Activated naive CD4-positive, alpha-beta T cell treated with anti-CD3 and anti-CD28 coated beads for 36 hours (primary cell): ENCODE measurements around the gene NR4A1. TPM values are rescaled to one million over a fixed set of nuclear protein-coding genes. Genes with fewer than 3 reads are reported as not detected.

Experiments used
- CTCF ChIA-PET: fragments of 350-600 bp; sonication (Branson Sonifier 250); formaldehyde crosslinking; loops from one replicate; lab custom pipeline; 2021; ENCODE audit warnings: antibody characterized with exemption; lab: Charles Lee
- DNase-seq: peaks from one replicate; pipeline ENCODE4 v3.0.0-alpha.2; 2020
- H3K27ac Mint-ChIP-seq: one replicate; pipeline ENCODE4 v1.8.0; 2021; ENCODE audit warnings: mild to moderate bottlenecking, mixed read lengths
- H3K27me3 Mint-ChIP-seq: one replicate; pipeline ENCODE4 v1.8.0; 2021; ENCODE audit warnings: low read depth, mixed read lengths
- H3K36me3 Mint-ChIP-seq: one replicate; pipeline ENCODE4 v1.8.0; 2021; ENCODE audit warnings: low read depth, mixed read lengths
- H3K4me1 Mint-ChIP-seq: one replicate; pipeline ENCODE4 v1.8.0; 2021; ENCODE audit warnings: low read depth, mixed read lengths
- H3K4me3 Mint-ChIP-seq: one replicate; pipeline ENCODE4 v1.8.0; 2021; ENCODE audit warnings: mild to moderate bottlenecking, moderate library complexity, mixed read lengths
- H3K9me3 Mint-ChIP-seq: one replicate; pipeline ENCODE4 v1.8.0; 2021; ENCODE audit warnings: mixed read lengths
- intact Hi-C: fragments of 100-400 bp; cut with micrococcal nuclease; formaldehyde crosslinking; loops from one replicate; pipeline ENCODE4 v1.15.1; 2023
- total RNA-seq, 2 experiments: library from RNA; stranded (reverse); gene quantifications; one replicate each; pipeline ENCODE4 v1.2.3, GENCODE V29; 2021

The NR4A1 gene
- total RNA-seq: 10 to 100 TPM; 64.2 to 64.8 TPM

DNA sequence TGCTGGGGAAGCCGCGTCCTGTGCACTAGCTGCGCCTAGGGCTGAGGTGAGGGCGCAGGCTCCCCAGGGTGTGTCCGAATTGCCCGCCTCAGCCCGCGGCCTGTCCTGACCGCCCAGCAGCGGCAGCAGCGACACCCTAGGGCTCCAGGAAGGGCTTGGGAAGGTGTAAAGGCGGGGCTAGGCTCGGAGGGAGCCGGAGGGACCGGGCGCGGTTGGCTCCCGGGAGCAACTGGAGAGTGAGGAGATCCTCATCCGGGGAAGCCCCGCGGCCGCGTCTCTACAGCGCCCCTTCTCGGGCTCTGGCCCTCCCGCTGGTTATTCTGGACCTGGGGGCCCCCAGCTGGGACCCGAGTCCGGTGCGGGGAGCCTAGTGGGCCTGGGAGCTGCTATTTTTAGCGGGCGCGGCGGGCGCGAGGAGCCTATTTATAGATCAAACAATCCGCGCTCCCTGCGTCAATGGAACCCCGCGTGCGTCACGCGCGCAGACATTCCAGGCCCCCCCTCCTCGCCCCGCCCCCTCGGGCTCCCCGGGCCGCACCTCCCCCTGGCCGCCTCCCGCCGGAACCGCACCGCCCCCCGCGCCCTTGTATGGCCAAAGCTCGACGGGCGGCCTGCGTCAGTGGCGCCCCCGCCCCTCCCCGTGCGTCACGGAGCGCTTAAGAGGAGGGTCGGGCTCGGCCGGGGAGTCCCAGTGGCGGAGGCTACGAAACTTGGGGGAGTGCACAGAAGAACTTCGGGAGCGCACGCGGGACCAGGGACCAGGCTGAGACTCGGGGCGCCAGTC, at the start of gene NR4A1:
Gene NR4A1, plus strand, starts transcription at position 685 of the 784 bp plus-strand sequence. CDS start 2,887 bp downstream, outside the sequence.
- DNase-seq: peak; percentile 99
- Mint-ChIP-seq H3K27ac (peak within 1 kb of the TSS; percentile 84), H3K36me3 (peaks cover 16% of the 10 kb centered on the region), H3K4me3 (peak within 1 kb of the TSS; percentile 98), H3K27me3 (no peaks in the 10 kb centered on the region), H3K4me1 (peaks cover 44% of the 10 kb centered on the region), H3K9me3 (no peaks in the 10 kb centered on the region)
- CTCF ChIA-PET: interaction anchor here (0.6 to 3.6 kb wide), 9 partner anchors 12 to 829 kb away, joined by 3 to 47 read pairs (median 6); partner anchors contain the start of gene ATG101
- intact Hi-C loops: loop anchor here (1.0 to 2.0 kb wide), 7 partner anchors 14 to 80 kb away; partner anchors contain the start of genes ATG101 and TAMALIN

DNA sequence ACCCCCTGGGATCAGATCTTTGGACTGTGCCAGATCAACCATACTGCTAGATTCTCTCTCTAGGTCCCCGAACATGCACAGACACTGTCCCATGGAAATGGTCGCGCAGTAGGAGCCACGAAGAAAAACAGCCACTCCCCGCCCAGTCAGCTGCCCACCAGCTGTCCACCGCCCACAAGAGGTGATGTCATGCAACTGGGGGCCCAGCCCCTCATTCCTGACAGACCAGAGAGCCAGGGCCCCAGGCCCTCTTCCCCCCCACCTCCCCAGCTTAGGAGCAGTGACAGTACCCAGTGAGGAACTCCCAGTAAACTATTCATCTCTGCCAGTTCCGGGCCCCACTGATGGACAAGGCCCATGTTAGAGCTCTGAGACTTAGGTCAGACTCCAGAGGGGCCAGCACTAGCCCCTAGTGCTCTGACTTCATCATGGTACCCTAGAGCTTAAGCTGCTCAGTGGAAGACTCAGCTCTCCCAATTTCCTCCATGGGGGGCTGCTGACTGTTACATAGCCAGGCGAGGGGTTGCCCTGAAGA, 48.2 kb upstream of the NR4A1 start:
- Mint-ChIP-seq H3K4me3 (no peak overlapping the region), H3K27ac (no peak overlapping the region), H3K36me3 (peaks cover under 1% of the 10 kb centered on the region), H3K27me3 (peaks cover 3% of the 10 kb centered on the region), H3K4me1 (peaks cover 13% of the 10 kb centered on the region), H3K9me3 (no peaks in the 10 kb centered on the region)
- CTCF ChIA-PET: interaction anchor here (0.6 to 11.9 kb wide), 12 partner anchors 10 to 1719 kb away, joined by 3 to 319 read pairs (median 4); no protein-coding TSS in a partner anchor
- intact Hi-C loops: no loop called here
- no peak for DNase-seq

DNA sequence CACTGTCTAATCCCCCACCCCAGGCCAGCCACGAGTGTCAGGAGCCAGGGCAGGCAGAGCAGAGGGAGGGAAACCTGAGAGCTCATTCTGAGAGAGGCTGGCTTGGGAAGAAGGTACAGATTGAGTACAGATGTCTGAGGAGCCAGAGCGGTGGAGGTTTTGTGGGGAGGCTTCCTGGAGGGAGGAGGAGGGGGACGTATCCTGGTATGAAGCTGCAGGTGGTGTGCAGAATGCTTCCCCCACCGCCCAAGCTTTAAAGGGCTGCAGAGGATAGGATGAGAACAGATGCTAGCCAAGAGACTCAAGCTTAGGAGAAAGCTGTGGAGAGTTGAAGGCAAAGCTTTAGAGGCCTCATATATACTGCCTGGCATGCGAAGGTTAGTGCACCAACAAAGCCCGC, 47.7 kb upstream of the NR4A1 start:
- peaks cover 18% of the 10 kb centered on the region for H3K4me1 Mint-ChIP-seq
- no peak overlapping the region for H3K27ac Mint-ChIP-seq
- no peak for DNase-seq
- peaks cover 3% of the 10 kb centered on the region for H3K27me3 Mint-ChIP-seq
- H3K9me3 Mint-ChIP-seq: no peaks in the 10 kb centered on the region
- H3K4me3 Mint-ChIP-seq: no peak overlapping the region
- CTCF ChIA-PET: interaction anchor here (0.6 to 11.9 kb wide), 16 partner anchors 11 to 1720 kb away, joined by 3 to 319 read pairs (median 3); no protein-coding TSS in a partner anchor
- no peaks in the 10 kb centered on the region for H3K36me3 Mint-ChIP-seq
- intact Hi-C loops: no loop called here

DNA sequence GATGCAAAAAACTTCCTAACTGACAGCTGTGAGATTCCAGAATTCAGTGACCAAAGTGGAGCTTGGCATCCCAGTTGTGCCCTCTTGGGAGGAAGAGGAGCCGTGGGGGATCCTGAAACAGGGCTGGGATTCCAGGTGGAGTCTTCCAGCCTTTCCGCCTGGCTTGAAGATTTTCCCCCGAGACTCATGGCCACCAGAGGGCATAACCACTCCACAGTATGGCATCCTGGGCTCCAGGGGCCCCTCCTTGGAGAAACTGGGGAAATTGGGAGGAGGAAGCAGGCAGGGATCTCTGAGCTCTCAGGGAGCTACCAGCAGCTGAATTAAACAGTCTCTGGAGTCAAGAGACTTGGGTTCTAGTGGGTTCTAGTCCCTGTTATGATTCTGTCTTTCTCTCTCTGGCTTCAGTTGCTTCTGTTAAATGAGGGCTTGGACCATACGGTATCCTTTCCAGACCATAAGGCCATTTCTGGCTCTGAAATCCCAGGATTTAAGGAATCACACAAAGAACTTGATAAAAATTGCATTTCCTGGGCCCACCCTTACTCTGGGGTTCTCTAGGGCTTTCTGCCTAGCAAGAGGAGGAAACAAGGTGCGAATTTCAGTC, 47.1 kb upstream of the NR4A1 start:
- H3K27me3 Mint-ChIP-seq: peaks cover 3% of the 10 kb centered on the region
- H3K9me3 Mint-ChIP-seq: no peaks in the 10 kb centered on the region
- no peak overlapping the region for H3K4me3 Mint-ChIP-seq
- H3K27ac Mint-ChIP-seq: no peak overlapping the region
- peak; percentile 43 for DNase-seq
- H3K4me1 Mint-ChIP-seq: peaks cover 20% of the 10 kb centered on the region
- no peaks in the 10 kb centered on the region for H3K36me3 Mint-ChIP-seq
- intact Hi-C loops: no loop called here
- CTCF ChIA-PET: interaction anchor here (0.6 to 11.9 kb wide), 17 partner anchors 11 to 118 kb away, joined by 3 to 319 read pairs (median 3); no protein-coding TSS in a partner anchor

DNA sequence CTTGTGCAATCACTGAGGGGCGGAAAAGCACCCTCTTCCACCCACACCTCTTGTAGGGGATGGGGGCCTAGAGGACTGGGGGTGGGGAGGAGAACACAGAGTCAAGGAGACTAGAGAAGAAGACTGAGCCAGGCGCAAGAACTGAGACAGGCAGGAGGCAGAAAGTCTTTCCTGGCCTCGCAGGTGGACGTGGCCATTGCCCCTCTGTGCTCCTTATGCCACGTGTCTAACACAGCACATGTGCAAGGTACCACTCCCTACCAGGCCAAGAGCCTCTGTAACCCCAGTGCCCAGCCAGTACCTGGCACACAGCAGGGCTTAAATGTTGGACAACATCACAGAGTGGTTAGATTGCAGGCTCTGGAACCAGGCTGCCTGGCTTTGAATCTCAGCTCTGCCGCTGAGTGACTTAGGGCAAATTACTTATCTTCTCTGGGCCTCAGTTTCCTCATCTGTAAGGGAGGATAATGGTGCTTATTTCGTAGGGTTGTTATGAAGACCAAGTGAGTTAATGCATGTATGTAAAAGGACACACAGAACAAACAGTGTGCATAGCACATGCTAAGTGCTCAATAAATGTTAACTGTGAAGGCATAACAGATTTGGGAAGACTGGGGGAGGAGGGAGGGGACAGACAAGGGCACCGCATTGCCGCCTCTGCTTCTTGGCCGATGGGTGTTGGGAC, 45.9 kb upstream of the NR4A1 start:
- Mint-ChIP-seq H3K27ac (no peak overlapping the region), H3K27me3 (peaks cover 3% of the 10 kb centered on the region), H3K4me3 (peak overlapping the region; percentile 78), H3K4me1 (peaks cover 17% of the 10 kb centered on the region), H3K9me3 (no peaks in the 10 kb centered on the region), H3K36me3 (no peaks in the 10 kb centered on the region)
- intact Hi-C loops: no loop called here
- DNase-seq: no peak
- CTCF ChIA-PET: interaction anchor here (0.8 to 11.9 kb wide), 7 partner anchors 10 to 273 kb away, joined by 3 to 319 read pairs (median 3); no protein-coding TSS in a partner anchor

DNA sequence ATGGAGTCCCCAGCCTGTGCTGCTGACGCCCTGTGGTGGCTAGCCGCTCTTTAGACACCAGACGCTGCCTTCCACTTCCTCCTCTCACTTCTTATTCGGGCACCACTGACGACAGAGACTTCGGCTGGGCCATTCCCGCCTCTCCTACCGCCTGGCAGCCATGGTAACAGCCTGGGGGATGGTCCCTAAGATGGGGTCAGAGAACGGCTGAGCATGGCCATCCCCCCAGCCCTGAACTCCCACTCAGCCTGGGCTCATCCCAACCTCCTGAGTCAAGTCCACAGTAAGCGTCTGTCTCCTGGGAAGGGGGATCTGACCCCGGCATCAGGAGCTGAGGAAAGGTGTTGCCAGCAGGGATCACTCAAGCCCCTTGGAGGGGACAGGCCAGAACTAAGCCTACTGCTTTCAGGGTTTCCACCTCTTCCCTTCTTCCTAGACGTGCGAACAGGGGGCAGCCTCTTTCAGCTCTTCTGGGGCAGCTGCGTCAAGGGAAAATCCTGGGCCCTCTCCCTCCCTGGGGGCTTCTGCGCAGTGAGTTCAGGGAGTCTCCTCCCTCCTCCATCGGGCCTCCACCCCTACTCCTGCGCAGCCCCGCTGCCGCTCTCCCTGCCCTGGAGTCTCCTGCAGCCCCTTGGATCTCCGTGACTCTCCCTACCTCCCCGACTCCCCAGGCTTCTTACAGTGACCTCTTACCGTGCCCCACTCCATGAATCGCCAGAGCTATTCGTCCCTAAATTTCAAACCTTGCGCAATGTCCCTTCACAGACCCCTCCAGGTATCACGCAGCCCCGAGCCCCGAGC, 45.1 kb upstream of the NR4A1 start:
- CTCF ChIA-PET: interaction anchor here (0.8 to 11.9 kb wide), 6 partner anchors 11 to 273 kb away, joined by 3 to 319 read pairs (median 6); no protein-coding TSS in a partner anchor
- Mint-ChIP-seq H3K4me3 (peak overlapping the region; percentile 78), H3K9me3 (no peaks in the 10 kb centered on the region), H3K27me3 (peaks cover 3% of the 10 kb centered on the region), H3K27ac (no peak overlapping the region), H3K4me1 (peaks cover 17% of the 10 kb centered on the region), H3K36me3 (peaks cover 6% of the 10 kb centered on the region)
- DNase-seq: no peak
- intact Hi-C loops: loop anchor here (1.0 to 2.0 kb wide), 3 partner anchors 13 to 45 kb away; partner anchors contain the start of gene NR4A1

DNA sequence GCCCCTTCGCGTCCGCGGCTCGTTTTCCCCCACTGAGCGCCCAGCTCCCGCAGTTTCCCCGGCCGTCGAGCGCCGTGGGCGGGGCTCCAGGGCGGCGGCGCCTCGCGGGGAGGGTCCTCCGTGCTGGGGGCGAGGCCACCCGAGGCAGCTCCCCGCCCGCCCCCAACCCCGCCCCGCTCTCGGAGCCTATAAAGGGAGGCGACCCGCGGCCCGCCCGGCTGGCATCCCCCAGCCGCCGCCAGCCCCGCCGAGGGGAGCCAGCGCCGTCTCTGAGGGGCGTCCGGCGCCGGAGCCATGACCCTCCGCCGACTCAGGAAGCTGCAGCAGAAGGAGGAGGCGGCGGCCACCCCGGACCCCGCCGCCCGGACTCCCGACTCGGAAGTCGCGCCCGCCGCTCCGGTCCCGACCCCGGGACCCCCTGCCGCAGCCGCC, 44.5 kb upstream of the NR4A1 start, which contains the start of gene TAMALIN:
Gene TAMALIN, plus strand, starts transcription at position 221 of the 432 bp plus-strand sequence. Its CDS starts 74 bp downstream, at position 295.
- peaks cover 3% of the 10 kb centered on the region for H3K27me3 Mint-ChIP-seq
- peak within 1 kb of the TSS; percentile 88 for H3K4me3 Mint-ChIP-seq
- H3K27ac Mint-ChIP-seq: peak within 1 kb of the TSS; percentile 69
- DNase-seq: peak; percentile 72
- no peaks in the 10 kb centered on the region for H3K9me3 Mint-ChIP-seq
- CTCF ChIA-PET: interaction anchor here (1.1 to 11.9 kb wide), 4 partner anchors 11 to 16 kb away, joined by 3 to 319 read pairs (median 6); no protein-coding TSS in a partner anchor
- peaks cover 17% of the 10 kb centered on the region for H3K4me1 Mint-ChIP-seq
- intact Hi-C loops: loop anchor here (1.0 to 2.0 kb wide), 4 partner anchors 13 to 115 kb away; partner anchors contain the start of gene NR4A1
- H3K36me3 Mint-ChIP-seq: peaks cover 6% of the 10 kb centered on the region

DNA sequence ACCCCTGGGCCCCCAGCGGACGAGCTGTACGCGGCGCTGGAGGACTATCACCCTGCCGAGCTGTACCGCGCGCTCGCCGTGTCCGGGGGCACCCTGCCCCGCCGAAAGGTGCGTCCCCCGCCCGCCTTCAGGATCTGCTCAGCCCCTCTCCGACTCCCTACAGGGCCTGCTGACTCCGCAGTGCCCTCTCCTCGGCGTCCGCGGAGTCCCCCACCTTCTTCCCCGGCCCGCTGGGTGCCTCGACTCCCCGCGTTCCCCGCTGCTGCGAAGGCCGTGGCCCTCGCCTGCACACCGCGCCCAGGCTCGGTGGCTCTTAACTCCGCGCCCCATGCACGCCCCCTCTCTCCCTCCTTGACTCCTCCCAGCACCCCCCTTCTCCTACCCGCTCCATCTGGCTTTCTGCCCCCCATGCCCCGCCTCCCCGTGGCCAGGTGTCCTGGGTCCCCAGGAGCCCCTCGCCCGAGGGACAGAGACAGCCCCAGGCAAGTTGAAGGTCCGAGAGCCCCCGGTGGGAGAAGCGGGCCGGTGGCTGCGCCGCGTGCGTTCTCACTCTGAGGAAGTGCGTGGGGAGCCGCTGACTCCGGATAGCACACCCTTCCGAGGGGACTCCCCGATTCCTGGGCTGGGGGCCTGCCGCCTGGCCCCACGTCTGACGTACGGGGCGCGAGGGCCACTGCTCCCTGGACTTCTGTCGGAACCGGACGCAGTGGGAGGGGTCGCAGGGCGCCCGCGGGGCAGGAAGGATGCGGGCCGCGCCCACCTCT, 43.9 kb upstream of the NR4A1 start:
- peak; percentile 54 for DNase-seq
- peak overlapping the region; percentile 69 for H3K27ac Mint-ChIP-seq
- no peaks in the 10 kb centered on the region for H3K9me3 Mint-ChIP-seq
- peak overlapping the region; percentile 88 for H3K4me3 Mint-ChIP-seq
- peaks cover 17% of the 10 kb centered on the region for H3K4me1 Mint-ChIP-seq
- intact Hi-C loops: loop anchor here (1.0 to 2.0 kb wide), 2 partner anchors 43 to 114 kb away; partner anchors contain the start of gene NR4A1
- peaks cover 3% of the 10 kb centered on the region for H3K27me3 Mint-ChIP-seq
- CTCF ChIA-PET: interaction anchor here (1.4 to 11.9 kb wide), 3 partner anchors 15 to 17 kb away, joined by 3 to 319 read pairs (median 8); no protein-coding TSS in a partner anchor
- H3K36me3 Mint-ChIP-seq: peaks cover 6% of the 10 kb centered on the region

DNA sequence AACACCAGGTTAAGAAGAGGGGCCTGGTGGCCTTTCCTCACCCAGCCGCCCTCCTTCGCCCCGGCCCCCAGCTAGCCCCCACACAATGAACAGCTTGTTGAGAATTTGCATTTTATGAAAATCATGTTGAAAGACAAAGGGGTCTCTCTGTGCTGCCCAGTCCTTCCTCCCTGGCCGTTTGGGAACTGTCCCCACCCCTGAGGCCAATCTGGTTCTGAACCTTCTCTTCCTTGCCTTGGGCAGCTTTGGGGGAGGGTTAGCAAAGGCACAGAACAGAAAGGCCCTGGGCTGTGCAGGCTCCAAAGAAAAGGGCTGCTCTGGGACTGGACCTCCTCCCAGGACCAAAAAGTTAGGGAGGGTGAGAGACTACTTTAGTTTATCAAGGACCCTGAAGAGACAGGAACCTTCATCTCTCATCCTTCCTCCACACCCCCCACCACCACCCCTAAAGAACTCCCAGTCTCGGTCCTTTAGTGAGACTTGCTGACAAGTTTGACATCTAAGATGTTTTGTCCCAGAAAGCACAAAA, 43.2 kb upstream of the NR4A1 start:
- peaks cover 17% of the 10 kb centered on the region for H3K4me1 Mint-ChIP-seq

More for the DNA sequence above, 43.2 kb upstream of the NR4A1 start:
- DNase-seq: no peak
- H3K27me3 Mint-ChIP-seq: peaks cover 3% of the 10 kb centered on the region
- no peaks in the 10 kb centered on the region for H3K9me3 Mint-ChIP-seq
- H3K27ac Mint-ChIP-seq: peak overlapping the region; percentile 18
- intact Hi-C loops: loop anchor here (1.0 to 2.0 kb wide), 2 partner anchors 43 to 113 kb away; partner anchors contain the start of gene NR4A1
- H3K4me3 Mint-ChIP-seq: peak overlapping the region; percentile 88
- H3K36me3 Mint-ChIP-seq: peaks cover 6% of the 10 kb centered on the region
- CTCF ChIA-PET: interaction anchor here (1.5 to 11.9 kb wide), 2 partner anchors 14 to 17 kb away, joined by 3 to 319 read pairs; no protein-coding TSS in a partner anchor
